ENCODE results near the gene RBBP8NL.
A peak's percentile ranks its signal among the peaks of the same experiment; 100 is the strongest.

DNA sequence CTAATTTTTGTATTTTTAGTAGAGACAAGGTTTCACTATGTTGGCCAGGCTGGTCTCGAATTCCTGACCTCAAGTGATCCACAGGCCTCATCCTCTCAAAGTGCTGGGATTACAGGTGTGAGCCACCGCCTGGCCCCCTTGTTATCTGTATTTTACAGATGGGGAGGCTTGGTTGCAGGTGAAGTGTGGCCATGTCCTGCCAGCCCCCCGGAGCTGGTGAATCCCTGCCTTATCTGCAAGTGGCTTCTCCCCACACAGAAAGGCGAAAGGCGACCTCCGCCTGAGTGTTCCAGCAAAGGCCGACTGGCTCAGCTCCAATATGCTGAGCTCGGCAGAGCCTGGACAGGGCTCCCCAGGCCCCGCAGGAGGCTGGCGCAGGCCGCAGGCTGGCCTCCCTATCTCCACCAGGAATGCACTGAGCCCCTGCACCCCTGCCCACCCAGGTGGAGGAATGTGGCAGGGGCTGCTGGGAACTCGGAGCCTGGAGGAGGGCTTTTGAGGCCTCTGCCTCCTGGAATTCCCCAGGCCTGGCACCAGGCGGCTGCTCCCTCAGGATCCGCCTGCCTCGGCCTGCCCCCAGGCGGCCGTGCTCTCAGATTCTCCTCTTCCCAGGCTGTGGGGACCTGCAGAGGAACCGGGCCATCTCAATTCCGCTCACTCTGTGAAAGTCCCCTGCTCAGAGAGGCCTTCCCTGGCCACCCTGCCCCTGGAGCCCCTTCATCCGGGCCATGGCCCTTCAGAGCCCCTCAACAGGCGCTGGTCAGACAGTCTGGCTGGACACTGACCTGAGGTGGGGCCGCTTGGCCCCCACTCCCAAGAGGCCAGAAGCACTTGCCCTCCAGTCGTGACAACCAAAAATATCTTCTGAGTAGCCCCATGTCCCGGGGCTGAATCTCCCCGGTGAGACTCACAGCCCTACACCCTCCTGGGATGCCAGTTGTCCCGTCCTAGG lies 51.0 kb downstream of the RBBP8NL start:
- TF ChIP-seq, protein P1, sequence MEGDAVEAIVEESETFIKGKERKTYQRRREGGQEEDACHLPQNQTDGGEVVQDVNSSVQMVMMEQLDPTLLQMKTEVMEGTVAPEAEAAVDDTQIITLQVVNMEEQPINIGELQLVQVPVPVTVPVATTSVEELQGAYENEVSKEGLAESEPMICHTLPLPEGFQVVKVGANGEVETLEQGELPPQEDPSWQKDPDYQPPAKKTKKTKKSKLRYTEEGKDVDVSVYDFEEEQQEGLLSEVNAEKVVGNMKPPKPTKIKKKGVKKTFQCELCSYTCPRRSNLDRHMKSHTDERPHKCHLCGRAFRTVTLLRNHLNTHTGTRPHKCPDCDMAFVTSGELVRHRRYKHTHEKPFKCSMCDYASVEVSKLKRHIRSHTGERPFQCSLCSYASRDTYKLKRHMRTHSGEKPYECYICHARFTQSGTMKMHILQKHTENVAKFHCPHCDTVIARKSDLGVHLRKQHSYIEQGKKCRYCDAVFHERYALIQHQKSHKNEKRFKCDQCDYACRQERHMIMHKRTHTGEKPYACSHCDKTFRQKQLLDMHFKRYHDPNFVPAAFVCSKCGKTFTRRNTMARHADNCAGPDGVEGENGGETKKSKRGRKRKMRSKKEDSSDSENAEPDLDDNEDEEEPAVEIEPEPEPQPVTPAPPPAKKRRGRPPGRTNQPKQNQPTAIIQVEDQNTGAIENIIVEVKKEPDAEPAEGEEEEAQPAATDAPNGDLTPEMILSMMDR (IDR thresholded peaks at IDR 0.05): peak in 4 of 6 experiments; percentile 33 to 44 (median 42)
- TF ChIP-seq POLR2A (IDR thresholded peaks at IDR 0.05): no peak
